ENCODE results near the gene RHOA.

- no peak for TF ChIP-seq NFIC (IDR thresholded peaks at IDR 0.05; ENCODE audit: low read depth, low read length)
- no peak for TF ChIP-seq ZBED1 (IDR thresholded peaks at IDR 0.05; ENCODE audit: borderline replicate concordance)
- no peak for TF ChIP-seq IKZF1 (conservative IDR thresholded peaks at IDR 0.05)
- no peak for TF ChIP-seq CHD1 (IDR thresholded peaks at IDR 0.05; ENCODE audit: low read depth, low read length)
- TF ChIP-seq SUZ12 (IDR thresholded peaks at IDR 0.05; ENCODE audit: unreplicated experiment): no peak
- TF ChIP-seq MAX (IDR thresholded peaks at IDR 0.05; ENCODE audit: low read depth, low read length): no peak
- no peak for TF ChIP-seq ZNF592 (IDR thresholded peaks at IDR 0.05)
- no peak for TF ChIP-seq CTCF (IDR thresholded peaks at IDR 0.05 in 2 of 3, conservative IDR thresholded peaks at IDR 0.05 in 1 of 3; ENCODE audit: control insufficient read depth in 2 of 3, extremely low read depth in 1 of 3, insufficient read depth in 1 of 3, low read depth in 3 of 3, low read length in 3 of 3)
- TF ChIP-seq RCOR1 (conservative IDR thresholded peaks at IDR 0.05; ENCODE audit: low read depth, low read length): no peak
- no peak for TF ChIP-seq ZNF274 (IDR thresholded peaks at IDR 0.05; ENCODE audit: insufficient read depth, insufficient read length)
- TF ChIP-seq BHLHE40 (IDR thresholded peaks at IDR 0.05; ENCODE audit: borderline replicate concordance in 1 of 2, low read depth in 2 of 2, low read length in 1 of 2): no peak
- no peak for TF ChIP-seq NFYA (IDR thresholded peaks at IDR 0.05; ENCODE audit: borderline replicate concordance, low read depth, low read length)
Measured at GRCh38 chr3:49397470-49397869, 14.3 kb downstream of the RHOA start.
